Astrocyte (in vitro differentiated cells and primary cell): ENCODE results near the gene AMH.

Experiments
- CTCF ChIP-seq: IDR thresholded peaks from 2 replicates; pipeline ENCODE4 v1.5.1; 2011; ENCODE audit warnings: low read depth, mild to moderate bottlenecking, inconsistent platforms, low read length, moderate library complexity; ENCODE audit not compliant: insufficient read depth
- EZH2 ChIP-seq: IDR thresholded peaks from 2 replicates; pipeline ENCODE4 v1.6.1; 2012; ENCODE audit warnings: mild to moderate bottlenecking, low read length, inconsistent platforms; ENCODE audit not compliant: insufficient read depth

- no peak for TF ChIP-seq CTCF
- no peak for TF ChIP-seq EZH2
Observed at GRCh38 chr19:2236064-2236313, 13.1 kb upstream of the AMH start.
